Large intestine (tissue), 3 donors: ENCODE measurements around the gene PEF1. TPM values are rescaled to one million over a fixed set of nuclear protein-coding genes. Genes with fewer than 3 reads are reported as not detected.

ENCODE experiments used
- DNase-seq, 2 donors: peaks; one replicate each; pipeline versions ENCODE4 v3.0.0 to v3.0.0-alpha.2; 2013
- H3K27ac ChIP-seq: one replicate; pipeline ENCODE4 v1.5.1; 2013; ENCODE audit warnings: low read length
- H3K27me3 ChIP-seq: 2 replicates; pipeline ENCODE4 v1.6.1; 2013; ENCODE audit warnings: low read length; ENCODE audit not compliant: control insufficient read depth, insufficient read depth
- H3K36me3 ChIP-seq: 2 replicates; pipeline ENCODE4 v1.6.1; 2013; ENCODE audit warnings: low read length; ENCODE audit not compliant: control insufficient read depth, insufficient read depth
- H3K4me1 ChIP-seq: one replicate; pipeline ENCODE4 v1.6.1; 2013; ENCODE audit warnings: low read length; ENCODE audit not compliant: control insufficient read depth, insufficient read depth
- H3K4me3 ChIP-seq: one replicate; pipeline ENCODE4 v1.5.1; 2013; ENCODE audit warnings: low read length
- H3K9me3 ChIP-seq: one replicate; pipeline ENCODE4 v1.6.1; 2013; ENCODE audit warnings: mild to moderate bottlenecking, low read depth, low read length, moderate library complexity; ENCODE audit not compliant: control insufficient read depth
- WGBS: methylation state at CpG from one replicate; pipeline ENCODE4 v1.1.5; 2013; ENCODE audit warnings: low lambda C conversion rate; ENCODE audit not compliant: insufficient coverage; 5-methylcytosine and 5-hydroxymethylcytosine counted together
- polyA plus RNA-seq: library from polyadenylated mRNA; unstranded; fragments of 120-200 nt; gene quantifications from one replicate; pipeline ENCODE4 v1.2.1, GENCODE V29; 2013

The PEF1 gene
- polyA plus RNA-seq, 1 donor = 57.4 TPM

- WGBS = no CpG with 5 or more reads among the region's 2 CpGs
- Histone ChIP-seq H3K4me3 (no peak overlapping the region), H3K36me3 (peaks cover 2% of the 10 kb centered on the region), H3K9me3 (no peaks in the 10 kb centered on the region), H3K27me3 (no peaks in the 10 kb centered on the region), H3K4me1 (peaks cover 36% of the 10 kb centered on the region), H3K27ac (no peak overlapping the region)
- no peak for DNase-seq
These were observed 2.4 kb upstream of the PEF1 start for GRCh38 chr1:31647106-31647505.

- H3K4me3 ChIP-seq = no peak overlapping the region
- no peak for DNase-seq
- no peak overlapping the region for H3K27ac ChIP-seq
- no peaks in the 10 kb centered on the region for H3K9me3 ChIP-seq
- no peaks in the 10 kb centered on the region for H3K27me3 ChIP-seq
- peaks cover 30% of the 10 kb centered on the region for H3K4me1 ChIP-seq
- 100% methylated on average over 1 of the region's 4 CpGs for WGBS
- H3K36me3 ChIP-seq = no peaks in the 10 kb centered on the region
These were observed 1.7 kb upstream of the PEF1 start for GRCh38 chr1:31646259-31646960.

DNA sequence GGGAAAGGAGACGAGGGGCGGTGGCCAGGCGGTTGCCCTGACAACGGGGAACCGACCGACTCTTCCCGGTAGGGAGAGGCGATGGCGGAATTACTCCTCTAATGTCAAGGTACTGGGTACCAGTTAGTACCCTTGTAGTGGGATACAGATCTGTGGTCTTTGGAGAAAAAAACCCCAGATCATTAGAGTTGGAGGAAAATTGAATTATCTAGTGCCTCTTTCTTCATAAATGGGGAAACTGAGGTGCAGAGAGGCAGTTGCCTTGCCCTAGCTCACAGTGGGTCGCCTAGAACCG, 545 bp upstream of the PEF1 start:
- Histone ChIP-seq H3K27me3 (no peaks in the 10 kb centered on the region), H3K4me1 (peaks cover 18% of the 10 kb centered on the region), H3K4me3 (peak overlapping the region; percentile 70), H3K27ac (peak overlapping the region; percentile 93), H3K36me3 (no peaks in the 10 kb centered on the region), H3K9me3 (no peaks in the 10 kb centered on the region)
- WGBS = no CpG with 5 or more reads among the region's 11 CpGs
- no peak for DNase-seq

- DNase-seq = no peak
- Histone ChIP-seq H3K4me3 (peak overlapping the region; percentile 70), H3K36me3 (no peaks in the 10 kb centered on the region), H3K27me3 (no peaks in the 10 kb centered on the region), H3K9me3 (no peaks in the 10 kb centered on the region), H3K27ac (peak overlapping the region; percentile 93), H3K4me1 (peaks cover 13% of the 10 kb centered on the region)
- no CpG with 5 or more reads among the region's 18 CpGs for WGBS
These were observed 608 bp downstream of the PEF1 start for GRCh38 chr1:31643976-31644559.

GRCh38 chr1:31642897-31643296, 1.8 kb downstream of the PEF1 start:
- no peak overlapping the region for H3K27ac ChIP-seq
- H3K27me3 ChIP-seq = no peaks in the 10 kb centered on the region
- WGBS = no CpG with 5 or more reads among the region's 3 CpGs
- no peaks in the 10 kb centered on the region for H3K9me3 ChIP-seq
- no peak for DNase-seq
- H3K4me1 ChIP-seq = peaks cover 23% of the 10 kb centered on the region
- no peak overlapping the region for H3K4me3 ChIP-seq
- no peaks in the 10 kb centered on the region for H3K36me3 ChIP-seq

GRCh38 chr1:31642366-31642765, 2.3 kb downstream of the PEF1 start:
- DNase-seq = no peak
- Histone ChIP-seq H3K9me3 (no peaks in the 10 kb centered on the region), H3K4me1 (peaks cover 26% of the 10 kb centered on the region), H3K27ac (no peak overlapping the region), H3K4me3 (no peak overlapping the region), H3K27me3 (no peaks in the 10 kb centered on the region), H3K36me3 (no peaks in the 10 kb centered on the region)
- WGBS = no CpG with 5 or more reads among the region's 4 CpGs

DNA sequence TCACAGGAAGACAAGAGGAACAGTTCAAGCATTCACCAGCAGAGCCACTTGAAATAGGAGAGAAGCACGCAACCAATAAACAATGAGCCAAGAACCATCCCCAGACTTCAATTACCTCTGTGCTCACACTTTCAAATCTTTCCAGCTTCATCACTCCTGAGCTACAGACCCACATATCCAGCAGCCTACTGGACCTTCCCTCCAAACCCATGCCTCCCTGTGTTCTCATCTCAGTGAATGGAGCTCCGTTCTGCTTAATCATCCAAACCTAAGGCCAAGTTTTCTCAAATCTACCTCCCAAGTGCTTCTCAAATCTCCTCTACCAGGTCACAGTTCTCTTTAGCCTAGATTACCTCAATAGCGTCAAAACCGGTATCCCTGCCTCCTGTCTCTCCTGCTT, 3.7 kb downstream of the PEF1 start:
- peaks cover 31% of the 10 kb centered on the region for H3K4me1 ChIP-seq
- H3K27me3 ChIP-seq = no peaks in the 10 kb centered on the region
- H3K27ac ChIP-seq = no peak overlapping the region
- H3K9me3 ChIP-seq = no peaks in the 10 kb centered on the region
- no peak for DNase-seq
- no peak overlapping the region for H3K4me3 ChIP-seq
- H3K36me3 ChIP-seq = no peaks in the 10 kb centered on the region
- WGBS = 90% methylated on average over 2 of the region's 4 CpGs

DNA sequence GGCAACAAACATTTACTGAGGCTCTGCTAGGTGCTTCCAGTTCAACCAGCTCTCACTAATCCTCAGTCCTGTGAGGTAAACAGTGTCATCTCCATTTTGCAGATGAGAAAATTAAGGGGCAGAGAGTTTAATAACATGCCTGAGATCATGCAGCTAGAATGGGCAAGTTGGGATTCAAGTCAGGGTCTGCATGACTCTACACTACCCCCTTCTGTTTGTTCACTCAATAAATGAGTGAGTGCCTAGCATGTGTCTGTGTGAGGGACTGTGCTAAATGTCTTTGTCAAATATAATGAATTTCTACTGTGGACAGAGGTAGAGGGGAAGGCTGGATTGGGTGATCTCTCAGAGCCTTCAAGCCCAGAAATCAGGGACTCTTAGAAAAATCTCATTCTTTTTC, 4.5 kb downstream of the PEF1 start:
- Histone ChIP-seq H3K9me3 (no peaks in the 10 kb centered on the region), H3K27me3 (no peaks in the 10 kb centered on the region), H3K36me3 (peaks cover 4% of the 10 kb centered on the region), H3K4me3 (no peak overlapping the region), H3K4me1 (peaks cover 24% of the 10 kb centered on the region), H3K27ac (no peak overlapping the region)
- DNase-seq = no peak

GRCh38 chr1:31639543-31639942, 5.1 kb downstream of the PEF1 start:
- Histone ChIP-seq H3K4me1 (peaks cover 24% of the 10 kb centered on the region), H3K36me3 (peaks cover 10% of the 10 kb centered on the region), H3K27me3 (no peaks in the 10 kb centered on the region), H3K27ac (no peak overlapping the region), H3K4me3 (no peak overlapping the region), H3K9me3 (no peaks in the 10 kb centered on the region)
- 100% methylated on average over 1 of the region's 5 CpGs for WGBS
- DNase-seq = no peak

GRCh38 chr1:31637915-31638673, 6.6 kb downstream of the PEF1 start:
- H3K4me1 ChIP-seq = peaks cover 18% of the 10 kb centered on the region
- peak; percentile 70 to 82 for DNase-seq
- WGBS = 43% methylated on average over 1 of the region's 5 CpGs
- no peaks in the 10 kb centered on the region for H3K9me3 ChIP-seq
- no peak overlapping the region for H3K4me3 ChIP-seq
- H3K27ac ChIP-seq = peak overlapping the region; percentile 72
- no peaks in the 10 kb centered on the region for H3K27me3 ChIP-seq
- peaks cover 20% of the 10 kb centered on the region for H3K36me3 ChIP-seq
